Uterus (tissue), 4 donors: Measurements from ENCODE around the gene KDM4C. TPM values are rescaled to one million over a fixed set of nuclear protein-coding genes. Genes with fewer than 3 reads are reported as not detected.
"Not testable (repeated sequence)": the region's sequence is repeated elsewhere in the genome, so short reads cannot be mapped to it uniquely, and the experiment has no call there.

Source experiments
- DNase-seq, 2 donors: peaks; one replicate each; pipeline ENCODE4 v3.0.0-alpha.2; 2019 to 2020
- H3K27ac ChIP-seq, 2 donors: fragments of 200-600 bp; sonication (generic); 1 replicate in 1 of 2; 2 replicates in 1 of 2; pipeline ENCODE4 v1.5.1; 2016 to 2018
- H3K27me3 ChIP-seq, 2 donors: fragments of 200-600 bp; sonication (generic); one replicate each; pipeline ENCODE4 v1.5.1; 2018 to 2019; ENCODE audit warnings: control low read depth in 1 of 2
- H3K36me3 ChIP-seq, 2 donors: fragments of 200-600 bp; sonication (generic); one replicate each; pipeline ENCODE4 v1.5.1; 2019; ENCODE audit warnings: control low read depth in 1 of 2
- H3K4me1 ChIP-seq, 2 donors: fragments of 200-600 bp; sonication (generic); one replicate each; pipeline ENCODE4 v1.5.1; 2018 to 2019; ENCODE audit warnings: control low read depth in 1 of 2
- H3K4me3 ChIP-seq, 2 donors: fragments of 200-600 bp; sonication (generic); 1 replicate in 1 of 2; 2 replicates in 1 of 2; pipeline ENCODE4 v1.5.1; 2018 to 2019; ENCODE audit warnings: mild to moderate bottlenecking in 1 of 2
- H3K9me3 ChIP-seq, 2 donors: fragments of 200-600 bp; sonication (generic); one replicate each; pipeline ENCODE4 v1.5.1; 2019; ENCODE audit warnings: control low read depth in 1 of 2
- CTCF ChIP-seq, 4 experiments: fragments of 200-600 bp in 2 of 4; fragments of 450-650 bp in 2 of 4; sonication (generic) in 2 of 4; IDR thresholded peaks; one replicate each; pipeline ENCODE4 v1.5.1; 2016 to 2019; ENCODE audit warnings: antibody characterized with exemption in 4 of 4, mild to moderate bottlenecking in 2 of 4, moderate library complexity in 1 of 4
- POLR2A ChIP-seq, 2 donors: fragments of 450-650 bp; IDR thresholded peaks; one replicate each; pipeline ENCODE4 v1.6.1; 2016; ENCODE audit warnings: antibody characterized with exemption in 2 of 2, mild to moderate bottlenecking in 1 of 2, moderate library complexity in 1 of 2
- intact Hi-C: fragments of 100-400 bp; cut with DNase I; formaldehyde crosslinking; loops from one replicate; pipeline ENCODE4 v1.15.1; 2023; ENCODE audit warnings: low total_unique reads
- total RNA-seq, 4 donors: library from RNA; depleted of rRNA in 3 of 4; stranded (reverse); fragments of >200 nt in 3 of 4; gene quantifications; one replicate each; pipeline versions ENCODE4 v1.1.0 to v1.2.4, GENCODE V29; 2014 to 2023
- donor health status: DM: yes; HTN: yes; CAD: no.

KDM4C gene
- total RNA-seq, 4 donors from 2014 or later, result 29.1 to 61.4 (median 45.5) TPM

GRCh38 chr9:6764523-6764922, 6.8 kb downstream of the KDM4C start:
- H3K27ac ChIP-seq, result no peak overlapping the region
- peaks cover 2 to 3% of the 10 kb centered on the region in 2 donors for H3K4me1 ChIP-seq
- H3K4me3 ChIP-seq, result no peak overlapping the region
- DNase-seq, result no peak
- no peaks in the 10 kb centered on the region for H3K27me3 ChIP-seq
- H3K36me3 ChIP-seq, result no peaks in the 10 kb centered on the region
- TF ChIP-seq CTCF (IDR thresholded peaks at IDR 0.05) (no peak), POLR2A (IDR thresholded peaks at IDR 0.05) (no peak)
- H3K9me3 ChIP-seq, result no peaks in the 10 kb centered on the region
- intact Hi-C loops, result no loop called here

- Histone ChIP-seq H3K9me3 (no peaks in the 10 kb centered on the region), H3K36me3 (no peaks in the 10 kb centered on the region), H3K4me1 (peaks cover 0 to 3% of the 10 kb centered on the region in 2 donors), H3K27me3 (no peaks in the 10 kb centered on the region), H3K4me3 (no peak overlapping the region), H3K27ac (no peak overlapping the region)
- intact Hi-C loops, result no loop called here
- DNase-seq, result no peak
- no peak for TF ChIP-seq CTCF (IDR thresholded peaks at IDR 0.05)
- no peak for TF ChIP-seq POLR2A (IDR thresholded peaks at IDR 0.05)
Observed at GRCh38 chr9:6764950-6765349, 7.2 kb downstream of the KDM4C start.

- intact Hi-C loops, result no loop called here
- Histone ChIP-seq H3K27ac (no peak overlapping the region), H3K27me3 (no peaks in the 10 kb centered on the region), H3K9me3 (no peaks in the 10 kb centered on the region), H3K4me3 (no peak overlapping the region), H3K36me3 (no peaks in the 10 kb centered on the region), H3K4me1 (peaks cover 0 to 3% of the 10 kb centered on the region in 2 donors)
- TF ChIP-seq CTCF (IDR thresholded peaks at IDR 0.05), result no peak
- TF ChIP-seq POLR2A (IDR thresholded peaks at IDR 0.05), result no peak
- no peak for DNase-seq
Observed at GRCh38 chr9:6765396-6765795, 7.6 kb downstream of the KDM4C start.

GRCh38 chr9:6766606-6767005, 8.8 kb downstream of the KDM4C start:
- intact Hi-C loops, result no loop called here

GRCh38 chr9:6768587-6768986, 10.8 kb downstream of the KDM4C start:
- H3K4me3 ChIP-seq, H3K27me3 ChIP-seq, H3K9me3 ChIP-seq, intact Hi-C loops, H3K4me1 ChIP-seq, H3K27ac ChIP-seq, H3K36me3 ChIP-seq, DNase-seq: not testable (repeated sequence)

More at GRCh38 chr9:6766606-6767005, 8.8 kb downstream of the KDM4C start:
- no peaks in the 10 kb centered on the region for H3K9me3 ChIP-seq
- no peak for DNase-seq
- H3K27ac ChIP-seq, result no peak overlapping the region
- H3K4me3 ChIP-seq, result no peak overlapping the region
- peaks cover 0 to 3% of the 10 kb centered on the region in 2 donors for H3K4me1 ChIP-seq
- TF ChIP-seq POLR2A (IDR thresholded peaks at IDR 0.05), result no peak
- TF ChIP-seq CTCF (IDR thresholded peaks at IDR 0.05), result no peak
- H3K36me3 ChIP-seq, result no peaks in the 10 kb centered on the region
- H3K27me3 ChIP-seq, result no peaks in the 10 kb centered on the region

- H3K27me3 ChIP-seq, result no peaks in the 10 kb centered on the region
- DNase-seq, result no peak
- no peaks in the 10 kb centered on the region for H3K9me3 ChIP-seq
- no peak overlapping the region for H3K4me3 ChIP-seq
- H3K4me1 ChIP-seq, result no peaks in the 10 kb centered on the region
- TF ChIP-seq CTCF (IDR thresholded peaks at IDR 0.05) (no peak), POLR2A (IDR thresholded peaks at IDR 0.05) (no peak)
- intact Hi-C loops, result no loop called here
- no peaks in the 10 kb centered on the region for H3K36me3 ChIP-seq
- H3K27ac ChIP-seq, result no peak overlapping the region
Observed at GRCh38 chr9:6771722-6772121, 13.9 kb downstream of the KDM4C start.
